SK-N-SH (cell line): ENCODE measurements around the gene PLEKHG3. TPM values are rescaled to one million over a fixed set of nuclear protein-coding genes. Genes with fewer than 3 reads are reported as not detected.

Source experiments
- CTCF ChIA-PET: fragments of 300-600, 350-600 bp; formaldehyde crosslinking; extraction: SDS; loops from one replicate; lab custom pipeline; 2021; lab: Yijun Ruan, JAX
- POLR2A ChIA-PET: fragments of 350-600 bp; sonication (Branson Sonifier 250); formaldehyde crosslinking; extraction: SDS; loops from one replicate; lab custom pipeline; 2020; ENCODE audit warnings: antibody characterized with exemption, inconsistent platforms; lab: Yijun Ruan, JAX
- DNase-seq: peaks from one replicate; pipeline ENCODE4 v3.0.0; 2012
- H2AFZ ChIP-seq: fragments of 200-600 bp; sonication (generic); 2 replicates; pipeline ENCODE4 v1.8.1; 2016; ENCODE audit warnings: antibody characterized with exemption, mild to moderate bottlenecking, low read depth
- H3F3A ChIP-seq: fragments of 200-600 bp; sonication (generic); replicated peaks from 2 replicates; pipeline ENCODE3; 2016; ENCODE audit warnings: antibody characterized with exemption, mild to moderate bottlenecking; ENCODE audit not compliant: insufficient read depth
- H3K27ac ChIP-seq, 2 experiments: fragments of 200-500 bp in 1 of 2; fragments of 200-600 bp in 1 of 2; sonication (Bioruptor generic) in 1 of 2; sonication (generic), shearing (Covaris generic) in 1 of 2; 2 replicates each; pipeline versions ENCODE4 v1.5.1 to v1.6.1; 2014 to 2016; ENCODE audit warnings: low read depth in 2 of 2, inconsistent platforms in 1 of 2, low read length in 1 of 2, mild to moderate bottlenecking in 1 of 2, mixed read lengths in 1 of 2
- H3K27me3 ChIP-seq: fragments of 200-600 bp; sonication (generic), shearing (Covaris generic); 2 replicates; pipeline ENCODE4 v1.6.1; 2016; ENCODE audit warnings: mixed run types; ENCODE audit not compliant: insufficient read depth
- H3K36me3 ChIP-seq, 2 experiments: fragments of 200-500 bp in 1 of 2; fragments of 200-600 bp in 1 of 2; sonication (Bioruptor generic) in 1 of 2; sonication (generic) in 1 of 2; replicated peaks in 1 of 2; 2 replicates each; pipeline versions ENCODE3 to v1.5.1; 2014 to 2016; ENCODE audit warnings: low read length in 1 of 2, mild to moderate bottlenecking in 1 of 2; ENCODE audit not compliant: insufficient read depth in 2 of 2, control insufficient read depth in 1 of 2
- H3K4me1 ChIP-seq, 2 experiments: fragments of 200-500 bp in 1 of 2; fragments of 200-600 bp in 1 of 2; sonication (Bioruptor generic) in 1 of 2; sonication (generic), shearing (Covaris generic) in 1 of 2; 2 replicates each; pipeline versions ENCODE4 v1.5.1 to v1.6.1; 2014 to 2016; ENCODE audit warnings: low read depth in 1 of 2, low read length in 1 of 2, mixed run types in 1 of 2; ENCODE audit not compliant: insufficient read depth in 2 of 2, control insufficient read depth in 1 of 2
- H3K4me2 ChIP-seq: fragments of 200-600 bp; sonication (generic), shearing (Covaris generic); 2 replicates; pipeline ENCODE4 v1.6.1; 2017; ENCODE audit warnings: mixed run types
- H3K4me3 ChIP-seq, 2 experiments: fragments of 200-500 bp in 1 of 2; fragments of 200-600 bp in 1 of 2; sonication (Bioruptor generic) in 1 of 2; sonication (generic), shearing (Covaris generic) in 1 of 2; 2 replicates each; pipeline versions ENCODE4 v1.5.1 to v1.8.1; 2014 to 2016; ENCODE audit warnings: low read depth in 2 of 2, inconsistent platforms in 1 of 2, low read length in 1 of 2, mild to moderate bottlenecking in 1 of 2, mixed read lengths in 1 of 2, moderate library complexity in 1 of 2
- H3K79me2 ChIP-seq: fragments of 200-600 bp; sonication (generic); 2 replicates; pipeline ENCODE4 v1.8.1; 2017; ENCODE audit warnings: mild to moderate bottlenecking; ENCODE audit not compliant: insufficient read depth
- H3K9ac ChIP-seq: fragments of 200-600 bp; sonication (generic); 2 replicates; pipeline ENCODE4 v1.6.1; 2017; ENCODE audit warnings: mixed run types
- H3K9me2 ChIP-seq: fragments of 200-600 bp; sonication (generic); 2 replicates; pipeline ENCODE4 v1.6.1; 2017; ENCODE audit warnings: mixed run types
- H3K9me3 ChIP-seq: fragments of 200-600 bp; sonication (generic); 2 replicates; pipeline ENCODE4 v1.6.1; 2017; ENCODE audit warnings: mixed run types, mild to moderate bottlenecking, moderate library complexity
- H4K20me1 ChIP-seq: fragments of 200-600 bp; sonication (generic); 2 replicates; pipeline ENCODE4 v1.6.1; 2017; ENCODE audit warnings: mild to moderate bottlenecking, mixed run types; ENCODE audit not compliant: insufficient read depth
- CTCF ChIP-seq: fragments of 200-600 bp; sonication (generic); IDR thresholded peaks from 2 replicates; pipeline ENCODE4 v1.6.1; 2017; ENCODE audit warnings: antibody characterized with exemption, mild to moderate bottlenecking, moderate library complexity
- ELF1 ChIP-seq: IDR thresholded peaks from 2 replicates; pipeline ENCODE4 v1.4.0; 2012
- EP300 ChIP-seq, 2 experiments: IDR thresholded peaks; 2 replicates each; pipeline versions ENCODE4 v1.4.0 to v1.6.1; 2012; ENCODE audit warnings: borderline replicate concordance in 1 of 2, low read depth in 1 of 2, low read length in 1 of 2
- EZH2phosphoT487 ChIP-seq: fragments of 200-600 bp; sonication (generic); IDR thresholded peaks from 2 replicates; pipeline ENCODE4 v1.6.1; 2017; ENCODE audit warnings: low read depth, mixed run types, mild to moderate bottlenecking, antibody characterized with exemption, moderate library complexity, borderline replicate concordance
- FOSL2 ChIP-seq: IDR thresholded peaks from 2 replicates; pipeline ENCODE4 v1.4.0; 2012; ENCODE audit warnings: low read depth, mild to moderate bottlenecking, moderate library complexity, borderline replicate concordance
- GABPA ChIP-seq: IDR thresholded peaks from 2 replicates; pipeline ENCODE4 v1.4.0; 2012; ENCODE audit warnings: low read depth, mild to moderate bottlenecking
- JUND ChIP-seq: IDR thresholded peaks from 2 replicates; pipeline ENCODE4 v1.4.0; 2012
- MEF2A ChIP-seq: IDR thresholded peaks from 2 replicates; pipeline ENCODE4 v1.4.0; 2012; ENCODE audit warnings: low read depth, borderline replicate concordance
- POLR2AphosphoS5 ChIP-seq: IDR thresholded peaks from 2 replicates; pipeline ENCODE4 v1.6.1; 2012; ENCODE audit warnings: low read depth, low read length
- RFX5 ChIP-seq: IDR thresholded peaks from 2 replicates; pipeline ENCODE4 v1.6.1; 2012; ENCODE audit warnings: mild to moderate bottlenecking, improper control_type of control experiment, low read length
- SIN3A ChIP-seq: IDR thresholded peaks from 2 replicates; pipeline ENCODE4 v1.6.1; 2012; ENCODE audit warnings: low read depth, mild to moderate bottlenecking, low read length, moderate library complexity, borderline replicate concordance
- SMC3 ChIP-seq: IDR thresholded peaks from 2 replicates; pipeline ENCODE4 v1.6.1; 2012; ENCODE audit warnings: low read depth, low read length, improper control_type of control experiment
- USF1 ChIP-seq: IDR thresholded peaks from 2 replicates; pipeline ENCODE4 v1.4.0; 2012; ENCODE audit warnings: low read depth, borderline replicate concordance
- WGBS: methylation state at CpG from one replicate; pipeline ENCODE4 v1.1.6; 2017; ENCODE audit warnings: low lambda C conversion rate; 5-methylcytosine and 5-hydroxymethylcytosine counted together
- polyA plus RNA-seq, 3 experiments: library from polyadenylated mRNA; depleted of rRNA; stranded (reverse); fragments of >200 nt; gene quantifications; 2 replicates each; pipeline ENCODE4 v1.2.3, GENCODE V29; 2012
- TF ChIP-seq, protein P1 (sequence below): IDR thresholded peaks from 2 replicates; pipeline ENCODE4; 2012

The PLEKHG3 gene
- polyA plus RNA-seq, 1 of the 3 experiments (the other 2 are of a cell fraction), result 5.1 TPM

GRCh38 chr14:64717870-64718269 is 13.6 kb downstream of the PLEKHG3 start:
- H3K27me3 ChIP-seq, result no peaks in the 10 kb centered on the region
- H3K9me2 ChIP-seq, result no peaks in the 10 kb centered on the region
- CTCF ChIA-PET, result no interaction called here
- H2AFZ ChIP-seq, result no peak overlapping the region
- H3K9me3 ChIP-seq, result peaks cover 8% of the 10 kb centered on the region
- no peak for TF ChIP-seq RFX5
- TF ChIP-seq SIN3A, result no peak
- TF ChIP-seq MEF2A, result no peak
- no peak for TF ChIP-seq FOSL2
- TF ChIP-seq GABPA, result no peak
- no peak for TF ChIP-seq USF1
- no peak for TF ChIP-seq CTCF
- no peak for TF ChIP-seq SMC3
- TF ChIP-seq, protein P1, sequence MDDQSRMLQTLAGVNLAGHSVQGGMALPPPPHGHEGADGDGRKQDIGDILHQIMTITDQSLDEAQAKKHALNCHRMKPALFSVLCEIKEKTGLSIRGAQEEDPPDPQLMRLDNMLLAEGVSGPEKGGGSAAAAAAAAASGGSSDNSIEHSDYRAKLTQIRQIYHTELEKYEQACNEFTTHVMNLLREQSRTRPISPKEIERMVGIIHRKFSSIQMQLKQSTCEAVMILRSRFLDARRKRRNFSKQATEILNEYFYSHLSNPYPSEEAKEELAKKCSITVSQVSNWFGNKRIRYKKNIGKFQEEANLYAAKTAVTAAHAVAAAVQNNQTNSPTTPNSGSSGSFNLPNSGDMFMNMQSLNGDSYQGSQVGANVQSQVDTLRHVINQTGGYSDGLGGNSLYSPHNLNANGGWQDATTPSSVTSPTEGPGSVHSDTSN, result no peak
- H3K36me3 ChIP-seq, result peaks cover 0 to 10% of the 10 kb centered on the region in 2 experiments
- H4K20me1 ChIP-seq, result no peaks in the 10 kb centered on the region
- no peak for DNase-seq
- WGBS, result 62% methylated on average over 6 of the region's 6 CpGs
- no peaks in the 10 kb centered on the region for H3F3A ChIP-seq
- H3K9ac ChIP-seq, result no peak overlapping the region
- peaks cover 30% of the 10 kb centered on the region for H3K79me2 ChIP-seq
- no peak overlapping the region for H3K27ac ChIP-seq
- H3K4me1 ChIP-seq, result peaks cover 11 to 17% of the 10 kb centered on the region in 2 experiments; a peak in 2 of 4 replicates
- POLR2A ChIA-PET, result no interaction called here
- no peak overlapping the region for H3K4me2 ChIP-seq
- no peak overlapping the region for H3K4me3 ChIP-seq

DNA sequence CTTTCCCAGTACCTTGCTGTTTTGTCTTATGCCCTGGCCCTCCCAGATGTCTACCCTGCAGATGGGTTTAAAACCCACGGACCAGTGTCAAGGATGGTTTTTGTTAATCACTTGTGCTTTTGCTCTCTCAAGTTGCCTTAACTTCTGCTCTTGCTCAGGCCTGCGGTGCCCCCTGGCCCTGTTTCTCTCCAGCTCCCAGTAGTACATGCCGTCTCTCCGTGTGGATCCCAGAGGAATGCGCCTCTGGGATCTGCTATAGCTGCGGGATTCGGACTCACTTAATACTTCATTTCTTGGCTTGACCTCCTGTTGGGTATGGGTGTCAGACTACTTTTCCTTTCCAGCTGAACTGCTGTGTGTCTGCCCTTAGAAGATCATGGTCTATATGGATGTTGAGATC is 14.5 kb downstream of the PLEKHG3 start:
- Histone ChIP-seq H3F3A (no peaks in the 10 kb centered on the region), H3K4me2 (no peak overlapping the region), H3K79me2 (peaks cover 23% of the 10 kb centered on the region), H3K9ac (no peak overlapping the region), H3K27ac (no peak overlapping the region), H3K27me3 (no peaks in the 10 kb centered on the region), H4K20me1 (no peaks in the 10 kb centered on the region), H3K9me3 (no peaks in the 10 kb centered on the region; the same call in 1 of the 2 replicates), H3K9me2 (no peaks in the 10 kb centered on the region), H3K36me3 (peaks cover 0 to 4% of the 10 kb centered on the region in 2 experiments), H3K4me1 (peaks cover 11 to 17% of the 10 kb centered on the region in 2 experiments; a peak in 2 of 4 replicates), H3K4me3 (no peak overlapping the region), H2AFZ (no peak overlapping the region)
- POLR2A ChIA-PET, result no interaction called here
- DNase-seq, result no peak
- TF ChIP-seq CTCF (no peak), ELF1 (no peak), POLR2AphosphoS5 (no peak), JUND (no peak), EZH2phosphoT487 (no peak), EP300 (IDR thresholded peaks at IDR 0.05; ENCODE audit: borderline replicate concordance in 1 of 2, low read depth in 1 of 2, low read length in 1 of 2) (no peak), USF1 (no peak)
- CTCF ChIA-PET, result no interaction called here
- WGBS, result 97% methylated on average over 7 of the region's 7 CpGs
